GM19467 (cell line): Measurements from ENCODE around the gene PTP4A1.
"Not testable (repeated sequence)": the region's sequence is repeated elsewhere in the genome, so short reads cannot be mapped to it uniquely, and the experiment has no call there.

Source experiments
- ATAC-seq: cut with Tn5 transposase; IDR thresholded peaks from one replicate; pipeline ENCODE4 v1.9.1; 2021; ENCODE audit warnings: mild to moderate bottlenecking, moderate library complexity; ENCODE audit not compliant: unreplicated experiment

PTP4A1 gene

GRCh38 chr6:63581355-63582013 is 9.2 kb downstream of the PTP4A1 start:
- ATAC-seq = no peak

GRCh38 chr6:63582579-63583231 is 10.4 kb downstream of the PTP4A1 start:
- no peak for ATAC-seq

- no peak for ATAC-seq
These were observed 11.8 kb downstream of the PTP4A1 start for GRCh38 chr6:63584125-63584514.

GRCh38 chr6:63584566-63584965 is 12.3 kb downstream of the PTP4A1 start:
- ATAC-seq = no peak

- ATAC-seq = not testable (repeated sequence)
These were observed 13.4 kb downstream of the PTP4A1 start for GRCh38 chr6:63585652-63586051.

GRCh38 chr6:63589952-63590411 is 17.7 kb downstream of the PTP4A1 start:
- ATAC-seq = no peak

- no peak for ATAC-seq
These were observed 20.6 kb downstream of the PTP4A1 start for GRCh38 chr6:63592886-63593285.

- ATAC-seq = no peak
These were observed 25.1 kb downstream of the PTP4A1 start for GRCh38 chr6:63597141-63598048.

GRCh38 chr6:63598049-63599036 is 26.1 kb downstream of the PTP4A1 start:
- peak; percentile 100 for ATAC-seq

GRCh38 chr6:63599243-63599642 is 27.0 kb downstream of the PTP4A1 start:
- no peak for ATAC-seq

GRCh38 chr6:63600136-63600535 is 27.9 kb downstream of the PTP4A1 start:
- no peak for ATAC-seq

GRCh38 chr6:63609231-63609630 is 37.0 kb downstream of the PTP4A1 start:
- ATAC-seq = no peak

- no peak for ATAC-seq
These were observed 38.7 kb downstream of the PTP4A1 start for GRCh38 chr6:63610944-63611343.

GRCh38 chr6:63611560-63611959 is 39.3 kb downstream of the PTP4A1 start:
- ATAC-seq = no peak

- no peak for ATAC-seq
These were observed 43.3 kb downstream of the PTP4A1 start for GRCh38 chr6:63615590-63615989.
